ENCODE results near the gene COQ2.

GRCh38 chr4:83234902-83235644 is 49.5 kb downstream of the COQ2 start:
- TF ChIP-seq, protein P1, sequence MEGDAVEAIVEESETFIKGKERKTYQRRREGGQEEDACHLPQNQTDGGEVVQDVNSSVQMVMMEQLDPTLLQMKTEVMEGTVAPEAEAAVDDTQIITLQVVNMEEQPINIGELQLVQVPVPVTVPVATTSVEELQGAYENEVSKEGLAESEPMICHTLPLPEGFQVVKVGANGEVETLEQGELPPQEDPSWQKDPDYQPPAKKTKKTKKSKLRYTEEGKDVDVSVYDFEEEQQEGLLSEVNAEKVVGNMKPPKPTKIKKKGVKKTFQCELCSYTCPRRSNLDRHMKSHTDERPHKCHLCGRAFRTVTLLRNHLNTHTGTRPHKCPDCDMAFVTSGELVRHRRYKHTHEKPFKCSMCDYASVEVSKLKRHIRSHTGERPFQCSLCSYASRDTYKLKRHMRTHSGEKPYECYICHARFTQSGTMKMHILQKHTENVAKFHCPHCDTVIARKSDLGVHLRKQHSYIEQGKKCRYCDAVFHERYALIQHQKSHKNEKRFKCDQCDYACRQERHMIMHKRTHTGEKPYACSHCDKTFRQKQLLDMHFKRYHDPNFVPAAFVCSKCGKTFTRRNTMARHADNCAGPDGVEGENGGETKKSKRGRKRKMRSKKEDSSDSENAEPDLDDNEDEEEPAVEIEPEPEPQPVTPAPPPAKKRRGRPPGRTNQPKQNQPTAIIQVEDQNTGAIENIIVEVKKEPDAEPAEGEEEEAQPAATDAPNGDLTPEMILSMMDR (IDR thresholded peaks at IDR 0.05), result no peak
- TF ChIP-seq POLR2AphosphoS5 (IDR thresholded peaks at IDR 0.05), result no peak

Data from stomach (tissue), 4 donors.